H9 (cell line): ENCODE results near the gene CFAP100. TPM values are rescaled to one million over a fixed set of nuclear protein-coding genes. Genes with fewer than 3 reads are reported as not detected.

Experiments used
- DNase-seq: peaks from one replicate; pipeline ENCODE4 v3.0.0-alpha.2; 2017
- H2AFZ ChIP-seq: one replicate; pipeline ENCODE4 v1.6.1; 2013; ENCODE audit warnings: mild to moderate bottlenecking, low read length, control low read depth, moderate library complexity
- H2AK5ac ChIP-seq: 2 replicates; pipeline ENCODE4 v1.6.1; 2013; ENCODE audit warnings: low read length, control low read depth, mixed read lengths; ENCODE audit not compliant: insufficient read length
- H2BK120ac ChIP-seq: one replicate; pipeline ENCODE4 v1.6.1; 2013; ENCODE audit warnings: low read depth, mild to moderate bottlenecking, low read length, control low read depth, inconsistent platforms; ENCODE audit not compliant: poor library complexity, severe bottlenecking
- H2BK12ac ChIP-seq: 2 replicates; pipeline ENCODE4 v1.6.1; 2013; ENCODE audit warnings: low read length, control low read depth, mixed read lengths, low read depth; ENCODE audit not compliant: insufficient read length
- H2BK15ac ChIP-seq: 2 replicates; pipeline ENCODE4 v1.6.1; 2013; ENCODE audit warnings: low read depth, low read length, control low read depth
- H2BK20ac ChIP-seq: one replicate; pipeline ENCODE4 v1.6.1; 2013; ENCODE audit warnings: low read depth, mild to moderate bottlenecking, low read length, control low read depth, inconsistent platforms; ENCODE audit not compliant: poor library complexity, severe bottlenecking
- H2BK5ac ChIP-seq: 2 replicates; pipeline ENCODE4 v1.6.1; 2013; ENCODE audit warnings: low read length, control low read depth, mixed read lengths; ENCODE audit not compliant: insufficient read length
- H3K14ac ChIP-seq: 2 replicates; pipeline ENCODE4 v1.6.1; 2013; ENCODE audit warnings: low read length, control low read depth; ENCODE audit not compliant: insufficient read depth
- H3K18ac ChIP-seq: 2 replicates; pipeline ENCODE4 v1.6.1; 2013; ENCODE audit warnings: low read depth, mild to moderate bottlenecking, mixed read lengths, low read length, control low read depth; ENCODE audit not compliant: insufficient read length
- H3K23ac ChIP-seq: 2 replicates; pipeline ENCODE4 v1.6.1; 2013; ENCODE audit warnings: low read length, control low read depth, mixed read lengths, low read depth; ENCODE audit not compliant: insufficient read length
- H3K23me2 ChIP-seq: 2 replicates; pipeline ENCODE4 v1.6.1; 2013; ENCODE audit warnings: low read depth, mild to moderate bottlenecking, mixed read lengths, low read length, control low read depth; ENCODE audit not compliant: insufficient read length, poor library complexity, severe bottlenecking
- H3K27ac ChIP-seq: 2 replicates; pipeline ENCODE4 v1.5.1; 2013; ENCODE audit warnings: low read length, control low read depth, mixed read lengths, low read depth; ENCODE audit not compliant: insufficient read length
- H3K27me3 ChIP-seq: 2 replicates; pipeline ENCODE4 v1.6.1; 2013; ENCODE audit warnings: low read length, control low read depth, inconsistent platforms; ENCODE audit not compliant: insufficient read depth
- H3K4ac ChIP-seq: 2 replicates; pipeline ENCODE4 v1.6.1; 2013; ENCODE audit warnings: low read depth, mild to moderate bottlenecking, control low read depth, inconsistent platforms, low read length, moderate library complexity
- H3K4me1 ChIP-seq: 2 replicates; pipeline ENCODE4 v1.6.1; 2013; ENCODE audit warnings: low read length, control low read depth, inconsistent platforms; ENCODE audit not compliant: insufficient read depth
- H3K4me2 ChIP-seq: 2 replicates; pipeline ENCODE4 v1.6.1; 2013; ENCODE audit warnings: low read length, control low read depth, mixed read lengths; ENCODE audit not compliant: insufficient read length, insufficient read depth
- H3K56ac ChIP-seq: 2 replicates; pipeline ENCODE4 v1.6.1; 2013; ENCODE audit warnings: low read depth, mild to moderate bottlenecking, mixed read lengths, low read length, control low read depth; ENCODE audit not compliant: insufficient read length
- H3K79me1 ChIP-seq: 2 replicates; pipeline ENCODE4 v1.6.1; 2013; ENCODE audit warnings: low read depth, mild to moderate bottlenecking, moderate library complexity, low read length, control low read depth, inconsistent platforms; ENCODE audit not compliant: insufficient read depth, poor library complexity, severe bottlenecking
- H3K79me2 ChIP-seq: 2 replicates; pipeline ENCODE4 v1.6.1; 2013; ENCODE audit warnings: low read length, control low read depth, inconsistent platforms; ENCODE audit not compliant: insufficient read depth
- H3K9ac ChIP-seq: 2 replicates; pipeline ENCODE4 v1.6.1; 2013; ENCODE audit warnings: low read length, control low read depth, mixed read lengths; ENCODE audit not compliant: insufficient read length; ENCODE audit errors: extremely low read depth
- H3K9me3 ChIP-seq: one replicate; pipeline ENCODE4 v1.6.1; 2013; ENCODE audit warnings: low read depth, low read length, inconsistent platforms; ENCODE audit not compliant: control insufficient read depth
- H3T11ph ChIP-seq: one replicate; pipeline ENCODE4 v1.6.1; 2013; ENCODE audit warnings: mild to moderate bottlenecking, low read length, control low read depth, inconsistent platforms
- H4K20me1 ChIP-seq: one replicate; pipeline ENCODE4 v1.6.1; 2013; ENCODE audit not compliant: control insufficient read depth, insufficient read length, insufficient read depth
- H4K5ac ChIP-seq: 2 replicates; pipeline ENCODE4 v1.6.1; 2013; ENCODE audit warnings: low read depth, mild to moderate bottlenecking, mixed read lengths, low read length, control low read depth; ENCODE audit not compliant: insufficient read length
- H4K8ac ChIP-seq: replicated peaks from 2 replicates; pipeline ENCODE4 v1.6.1; 2013; ENCODE audit warnings: low read length, control low read depth, mixed read lengths, low read depth; ENCODE audit not compliant: insufficient read length
- H4K91ac ChIP-seq: 2 replicates; pipeline ENCODE4 v1.6.1; 2013; ENCODE audit warnings: low read depth, mild to moderate bottlenecking, moderate library complexity, mixed read lengths, low read length, control low read depth; ENCODE audit not compliant: insufficient read length
- H3K27ac Mint-ChIP-seq, 3 experiments: 2 replicates in 2 of 3; 3 replicates in 1 of 3; pipeline ENCODE4 v1.8.0; 2020 to 2021; ENCODE audit warnings: mixed read lengths in 3 of 3, mild to moderate bottlenecking in 1 of 3, moderate library complexity in 1 of 3
- H3K27me3 Mint-ChIP-seq: 2 replicates; pipeline ENCODE4 v1.8.0; 2021; ENCODE audit warnings: low read depth, mild to moderate bottlenecking, moderate library complexity, mixed read lengths
- H3K36me3 Mint-ChIP-seq, 3 experiments: 2 replicates in 2 of 3; 3 replicates in 1 of 3; pipeline ENCODE4 v1.8.0; 2020 to 2021; ENCODE audit warnings: low read depth in 3 of 3, mixed read lengths in 3 of 3; ENCODE audit not compliant: insufficient read depth in 1 of 3
- H3K4me1 Mint-ChIP-seq, 2 experiments: 2 replicates each; pipeline ENCODE4 v1.8.0; 2020; ENCODE audit warnings: mixed read lengths in 2 of 2
- H3K4me3 Mint-ChIP-seq, 2 experiments: 2 replicates in 1 of 2; 3 replicates in 1 of 2; pipeline ENCODE4 v1.8.0; 2020 to 2021; ENCODE audit warnings: mild to moderate bottlenecking in 2 of 2, mixed read lengths in 2 of 2, moderate library complexity in 1 of 2
- H3K9me3 Mint-ChIP-seq, 2 experiments: 2 replicates in 1 of 2; 3 replicates in 1 of 2; pipeline ENCODE4 v1.8.0; 2020; ENCODE audit warnings: mild to moderate bottlenecking in 2 of 2, mixed read lengths in 2 of 2, moderate library complexity in 1 of 2
- WGBS: extraction: QIAGEN DNeasy Blood & Tissue Kit; methylation state at CpG from one replicate; pipeline ENCODE4 v1.1.7; 2013; ENCODE audit warnings: missing lambda C conversion rate, low lambda C conversion rate, mixed read lengths; ENCODE audit not compliant: insufficient read length; ENCODE audit errors: extremely low coverage; 5-methylcytosine and 5-hydroxymethylcytosine counted together
- total RNA-seq: library from RNA; stranded (reverse); gene quantifications from 2 replicates; pipeline ENCODE4 v1.2.1, GENCODE V29; 2021
- TF ChIP-seq, protein P1 (sequence below): fragments of 200-600 bp; sonication (generic); conservative IDR thresholded peaks from 3 replicates; pipeline ENCODE4 v1.8.0; 2021; ENCODE audit warnings: antibody characterized with exemption, mild to moderate bottlenecking

Gene CFAP100
- total RNA-seq, 1 experiment from 2014 or later = 0.44 TPM

GRCh38 chr3:126451511-126451910 lies 56.8 kb downstream of the CFAP100 start:
- Histone ChIP-seq H4K91ac (no peak overlapping the region), H3K23ac (no peak overlapping the region), H3T11ph (no peak overlapping the region), H3K9me3 (no peaks in the 10 kb centered on the region), H2AFZ (no peak overlapping the region), H3K79me2 (no peaks in the 10 kb centered on the region), H3K9ac (no peak overlapping the region), H3K56ac (no peak overlapping the region), H3K14ac (no peak overlapping the region), H2BK12ac (no peak overlapping the region), H4K8ac (no peak overlapping the region), H3K4me1 (no peaks in the 10 kb centered on the region), H3K18ac (no peak overlapping the region), H2BK15ac (no peak overlapping the region), H2BK20ac (no peak overlapping the region), H4K20me1 (no peaks in the 10 kb centered on the region), H3K27ac (no peak overlapping the region), H2BK120ac (no peak overlapping the region), H3K4me2 (no peak overlapping the region), H3K23me2 (no peaks in the 10 kb centered on the region), H2BK5ac (no peak overlapping the region), H3K4ac (no peak overlapping the region), H2AK5ac (no peak overlapping the region), H3K27me3 (no peaks in the 10 kb centered on the region), H3K79me1 (no peaks in the 10 kb centered on the region), H4K5ac (no peak overlapping the region)
- Mint-ChIP-seq H3K36me3 (peaks cover 11 to 41% (median 32%) of the 10 kb centered on the region in 3 experiments), H3K4me3 (no peak overlapping the region), H3K9me3 (no peaks in the 10 kb centered on the region), H3K27ac (peak overlapping the region in 2 of 3 experiments; percentile 5 to 17; a peak in 2 of 7 replicates), H3K4me1 (peaks cover 6 to 9% of the 10 kb centered on the region in 2 experiments), H3K27me3 (no peaks in the 10 kb centered on the region; the same call in 1 of the 2 replicates)
- DNase-seq = no peak
- TF ChIP-seq, protein P1, sequence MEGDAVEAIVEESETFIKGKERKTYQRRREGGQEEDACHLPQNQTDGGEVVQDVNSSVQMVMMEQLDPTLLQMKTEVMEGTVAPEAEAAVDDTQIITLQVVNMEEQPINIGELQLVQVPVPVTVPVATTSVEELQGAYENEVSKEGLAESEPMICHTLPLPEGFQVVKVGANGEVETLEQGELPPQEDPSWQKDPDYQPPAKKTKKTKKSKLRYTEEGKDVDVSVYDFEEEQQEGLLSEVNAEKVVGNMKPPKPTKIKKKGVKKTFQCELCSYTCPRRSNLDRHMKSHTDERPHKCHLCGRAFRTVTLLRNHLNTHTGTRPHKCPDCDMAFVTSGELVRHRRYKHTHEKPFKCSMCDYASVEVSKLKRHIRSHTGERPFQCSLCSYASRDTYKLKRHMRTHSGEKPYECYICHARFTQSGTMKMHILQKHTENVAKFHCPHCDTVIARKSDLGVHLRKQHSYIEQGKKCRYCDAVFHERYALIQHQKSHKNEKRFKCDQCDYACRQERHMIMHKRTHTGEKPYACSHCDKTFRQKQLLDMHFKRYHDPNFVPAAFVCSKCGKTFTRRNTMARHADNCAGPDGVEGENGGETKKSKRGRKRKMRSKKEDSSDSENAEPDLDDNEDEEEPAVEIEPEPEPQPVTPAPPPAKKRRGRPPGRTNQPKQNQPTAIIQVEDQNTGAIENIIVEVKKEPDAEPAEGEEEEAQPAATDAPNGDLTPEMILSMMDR = no peak
- WGBS = no CpG with 5 or more reads among the region's 12 CpGs
